D341Med (cell line): Measurements from ENCODE around the gene MYO18A.

Experiments
- DNase-seq: peaks from one replicate; pipeline ENCODE4 v3.0.0; 2012; ENCODE audit warnings: low spot score

MYO18A gene

GRCh38 chr17:29077320-29077719 is 102.9 kb downstream of the MYO18A start:
- DNase-seq = no peak

DNA sequence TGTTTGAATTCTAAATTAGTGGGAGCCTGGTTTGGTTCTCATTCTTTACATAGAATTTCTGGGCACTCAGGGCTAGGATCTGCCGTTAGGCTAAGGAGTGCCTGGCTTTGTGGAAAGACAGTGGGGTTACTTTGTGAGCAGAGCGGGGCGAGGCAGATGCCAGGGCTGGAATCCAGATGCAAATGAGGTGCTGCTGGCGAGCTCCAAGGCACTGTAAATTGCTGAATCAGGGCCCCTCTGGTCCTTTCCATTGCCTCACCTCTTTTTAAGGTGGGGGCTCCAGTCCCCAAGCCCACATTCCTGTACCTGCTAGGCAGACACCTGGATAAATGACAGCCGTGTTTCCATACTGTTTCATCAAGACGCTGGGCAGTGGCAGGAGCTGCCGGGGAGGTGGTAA is 103.5 kb downstream of the MYO18A start:
- no peak for DNase-seq

- DNase-seq = no peak
Observed at GRCh38 chr17:29076087-29076486, 104.1 kb downstream of the MYO18A start.

GRCh38 chr17:29074488-29074887 is 105.7 kb downstream of the MYO18A start:
- no peak for DNase-seq

DNA sequence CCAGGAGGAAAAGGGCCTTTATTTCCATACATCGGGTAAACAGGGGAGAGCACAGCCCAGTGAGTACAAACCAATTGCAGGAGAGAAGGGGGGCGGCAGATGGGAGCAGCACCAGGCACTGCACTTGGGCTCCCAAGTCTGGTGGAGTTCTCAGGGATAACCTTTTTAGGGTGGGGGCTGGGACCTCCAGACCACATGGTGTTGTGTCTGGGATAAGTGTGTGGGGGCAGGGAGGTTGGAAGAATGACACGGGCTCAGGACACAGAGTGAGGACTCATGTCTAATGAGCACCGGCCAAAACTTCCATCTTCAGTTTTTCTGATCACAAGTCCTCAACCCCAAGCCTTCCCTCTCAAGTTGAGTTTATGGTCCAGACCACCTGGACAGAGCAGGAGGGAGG is 106.7 kb downstream of the MYO18A start:
- DNase-seq = no peak

GRCh38 chr17:29073045-29073444 is 107.2 kb downstream of the MYO18A start:
- DNase-seq = no peak

DNA sequence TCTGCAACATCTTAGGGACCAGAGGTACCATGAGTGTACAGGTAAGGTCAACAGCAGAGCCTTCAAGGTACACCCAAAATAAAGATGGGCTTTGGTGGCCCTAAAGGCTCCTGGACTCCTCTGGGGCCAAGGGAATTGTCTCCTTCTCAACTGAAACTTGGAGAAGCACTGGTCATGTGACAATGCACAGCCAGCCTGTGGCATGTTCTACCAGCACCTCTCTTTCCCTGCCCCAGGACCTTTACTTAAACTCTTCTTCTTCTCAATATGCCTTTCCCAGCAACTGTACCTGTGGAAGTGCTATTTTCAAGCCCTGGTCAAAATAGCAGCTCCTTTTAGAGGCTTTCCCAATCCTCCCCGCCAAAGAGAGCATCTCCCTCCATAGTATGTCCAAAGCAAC is 108.9 kb downstream of the MYO18A start:
- DNase-seq = no peak

DNA sequence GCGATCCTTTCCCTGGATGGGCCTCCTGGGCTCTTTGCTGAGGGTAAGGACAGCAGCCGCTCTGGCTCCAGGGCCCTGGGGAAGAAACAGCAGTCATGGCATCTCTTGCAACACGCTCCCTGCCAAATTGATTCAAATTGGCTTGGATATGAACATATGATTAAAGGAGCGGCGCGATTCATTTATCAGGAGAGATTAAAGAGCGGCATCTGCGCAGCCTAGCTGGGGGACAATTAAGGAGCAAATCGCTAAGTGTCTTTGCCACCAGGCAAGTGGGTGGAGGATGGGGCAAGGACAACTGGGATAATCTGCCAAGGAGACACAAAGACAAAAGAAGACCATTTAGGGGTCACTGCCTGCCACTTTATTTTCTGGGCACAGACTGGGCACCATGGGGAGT is 109.4 kb downstream of the MYO18A start:
- peak; percentile 88 for DNase-seq

GRCh38 chr17:29070308-29070707 is 109.9 kb downstream of the MYO18A start:
- no peak for DNase-seq

GRCh38 chr17:29069526-29070041 is 110.6 kb downstream of the MYO18A start:
- DNase-seq = peak; percentile 83

DNA sequence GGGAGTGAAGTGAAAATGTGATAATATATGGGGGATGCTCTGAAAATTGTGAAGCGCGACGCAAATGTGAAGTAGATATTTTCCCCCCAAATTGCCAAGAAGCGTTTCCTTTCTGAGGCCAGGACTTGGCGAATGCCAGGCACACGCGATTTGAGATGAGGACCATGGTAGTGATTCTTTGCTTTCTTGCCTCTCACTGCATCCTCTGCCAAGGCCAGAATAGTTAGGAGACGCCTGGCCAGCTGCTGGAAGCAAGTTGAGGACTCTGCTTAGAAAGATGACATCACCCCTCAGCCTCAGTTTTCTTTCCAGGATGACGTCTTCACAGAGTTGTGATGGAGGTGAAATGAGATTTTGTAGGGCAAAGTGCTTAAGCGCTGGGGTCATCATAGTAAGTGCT is 111.4 kb downstream of the MYO18A start:
- no peak for DNase-seq

DNA sequence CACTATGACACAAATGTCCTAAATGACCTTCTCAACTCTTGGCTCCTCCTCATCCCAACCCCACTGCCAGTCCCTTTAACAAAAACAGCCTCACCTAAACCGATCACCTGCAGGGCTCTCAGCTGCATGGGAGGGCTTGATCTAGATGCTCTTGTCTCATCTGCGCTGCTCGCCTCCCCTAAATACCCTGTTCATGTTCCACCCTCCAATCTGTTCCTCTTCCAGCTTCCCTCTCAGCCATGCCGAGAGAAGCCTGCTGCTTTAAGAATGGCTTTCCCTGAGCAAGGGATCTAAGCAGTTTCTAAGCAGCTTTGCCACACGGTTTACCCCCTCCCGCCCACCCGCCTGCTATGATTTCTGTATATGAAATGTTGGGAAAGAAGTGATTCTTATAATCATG is 113.6 kb downstream of the MYO18A start:
- DNase-seq = peak; percentile 83

- peak; percentile 84 for DNase-seq
Observed at GRCh38 chr17:29066047-29066446, 114.2 kb downstream of the MYO18A start.

DNA sequence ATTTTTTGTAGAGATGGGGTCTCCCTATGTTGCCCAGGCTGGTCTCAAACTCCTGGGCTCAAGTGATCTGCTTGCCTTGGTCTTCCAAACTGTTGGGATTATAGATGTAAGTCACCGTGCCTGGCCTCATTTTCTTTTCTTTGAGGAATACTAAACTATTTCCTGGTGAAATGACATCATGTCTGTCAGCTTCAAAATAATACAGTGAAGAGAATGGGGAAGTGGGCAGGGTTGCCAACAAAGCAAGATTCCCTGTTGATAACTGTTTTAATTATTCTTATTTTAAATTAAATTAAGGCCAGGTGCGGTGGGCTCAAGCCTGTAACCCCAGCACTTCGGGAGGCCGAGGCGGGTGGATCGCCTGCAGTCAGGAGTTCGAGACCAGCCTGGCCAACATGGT is 116.2 kb downstream of the MYO18A start:
- no peak for DNase-seq

- no peak for DNase-seq
Observed at GRCh38 chr17:29062215-29062614, 118.0 kb downstream of the MYO18A start.

DNA sequence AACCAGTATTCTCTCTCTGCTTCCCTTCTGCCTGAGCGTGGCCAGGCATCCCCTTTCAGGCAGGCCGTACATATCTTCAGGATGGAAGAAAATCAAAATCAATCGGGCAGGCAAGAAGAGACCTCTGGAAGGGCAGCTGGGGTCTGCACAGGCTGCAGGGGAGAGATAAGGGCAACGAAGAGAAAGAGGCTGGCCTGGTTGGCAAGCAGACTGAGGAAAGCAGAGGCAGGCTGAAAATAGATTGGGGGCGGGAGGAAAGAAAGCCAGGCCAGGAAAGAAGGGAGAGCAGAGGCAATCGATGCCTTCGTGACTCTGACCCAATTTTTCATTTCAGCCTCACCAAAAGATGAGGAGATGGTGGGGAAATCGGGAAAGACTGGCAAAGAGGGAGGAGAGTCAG is 119.2 kb downstream of the MYO18A start:
- no peak for DNase-seq

- DNase-seq = no peak
Observed at GRCh38 chr17:29060475-29060874, 119.7 kb downstream of the MYO18A start.

GRCh38 chr17:29059281-29059680 is 120.9 kb downstream of the MYO18A start:
- no peak for DNase-seq

- no peak for DNase-seq
Observed at GRCh38 chr17:29058391-29058790, 121.8 kb downstream of the MYO18A start.

DNA sequence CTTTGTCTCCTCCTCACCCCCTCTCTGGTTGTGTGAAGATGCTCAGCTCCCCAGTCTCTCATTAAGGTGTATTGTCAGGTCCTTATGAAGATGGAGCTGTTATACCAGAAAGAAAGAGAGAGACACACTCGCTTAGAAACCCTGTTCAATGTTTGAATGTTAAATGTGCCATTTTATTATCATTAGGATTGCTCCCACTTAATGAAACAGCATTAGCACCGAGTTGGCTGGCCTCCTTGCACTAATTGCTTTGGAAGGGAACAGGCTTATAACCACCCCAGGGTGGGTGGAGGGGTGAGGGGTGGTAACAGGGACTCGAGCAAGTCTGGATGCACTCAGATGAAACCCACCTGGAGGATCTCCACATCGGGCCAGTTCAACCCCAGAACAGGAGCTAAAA is 122.8 kb downstream of the MYO18A start:
- DNase-seq = no peak

DNA sequence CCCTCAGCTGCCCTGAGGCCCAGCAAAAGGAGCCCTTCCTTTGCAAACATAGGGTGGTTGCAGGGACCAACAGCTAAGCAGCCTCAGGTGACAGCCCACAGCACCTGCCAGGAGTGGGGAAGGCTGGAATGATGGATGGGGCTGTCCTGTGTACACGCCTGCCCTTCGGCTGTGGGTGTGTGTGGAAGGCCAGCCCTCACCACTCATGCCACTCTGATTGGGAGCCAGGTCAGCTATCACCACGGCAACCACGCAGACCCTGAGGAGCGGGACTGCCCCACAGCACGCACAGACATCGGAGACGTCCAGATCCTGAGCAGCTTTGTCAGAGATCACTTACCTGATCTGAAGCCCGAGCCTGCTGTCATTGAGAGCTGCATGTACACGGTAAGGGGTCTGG is 125.4 kb downstream of the MYO18A start:
- DNase-seq = no peak

- DNase-seq = no peak
Observed at GRCh38 chr17:29051731-29052130, 128.5 kb downstream of the MYO18A start.

DNA sequence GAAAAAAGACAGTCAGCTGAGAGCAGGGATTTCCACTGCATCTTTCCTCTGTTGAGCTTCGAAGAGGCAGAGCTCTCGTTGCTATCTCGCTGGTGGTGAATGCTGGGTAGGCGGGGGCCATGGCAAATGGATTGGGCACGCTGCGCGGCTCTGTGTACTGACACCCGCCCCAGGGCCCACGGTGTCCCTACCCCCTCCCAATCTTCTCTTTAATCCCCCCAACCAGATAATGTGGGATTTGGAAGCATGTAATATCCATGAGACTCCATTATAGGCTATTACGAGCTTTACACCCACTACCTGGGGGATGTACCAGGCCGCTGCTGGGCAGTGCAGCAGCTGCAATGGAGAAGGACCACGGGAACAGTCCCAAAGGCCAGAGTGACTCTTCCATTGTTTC is 129.0 kb downstream of the MYO18A start:
- DNase-seq = peak; percentile 87

DNA sequence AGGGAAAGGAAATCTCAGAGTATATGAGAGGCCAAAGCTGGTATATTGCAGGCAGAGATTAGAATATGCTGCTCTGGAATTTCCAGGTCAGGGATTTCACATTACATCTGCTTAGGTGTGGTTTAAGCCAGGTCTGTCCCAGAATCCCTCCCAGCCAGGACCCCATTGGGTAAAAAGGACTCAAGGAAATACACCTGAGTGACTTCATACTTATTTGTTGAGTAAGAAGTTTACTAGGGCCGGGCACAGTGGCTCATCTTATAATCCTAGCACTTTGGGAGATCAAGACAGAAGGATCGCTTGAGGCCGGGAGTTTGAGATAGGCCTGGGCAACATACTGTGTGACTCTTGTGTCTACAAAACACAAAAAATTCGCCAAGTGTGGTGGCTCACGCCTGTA is 130.0 kb downstream of the MYO18A start:
- DNase-seq = no peak

- no peak for DNase-seq
Observed at GRCh38 chr17:29049541-29050145, 130.6 kb downstream of the MYO18A start.
